ENCODE data around the gene GOLGA7B. TPM values are rescaled to one million over a fixed set of nuclear protein-coding genes. Genes with fewer than 3 reads are reported as not detected.

The GOLGA7B gene
- total RNA-seq, 6 donors from 2014 or later = 1.0 to 2.6 (median 1.1) TPM

DNA sequence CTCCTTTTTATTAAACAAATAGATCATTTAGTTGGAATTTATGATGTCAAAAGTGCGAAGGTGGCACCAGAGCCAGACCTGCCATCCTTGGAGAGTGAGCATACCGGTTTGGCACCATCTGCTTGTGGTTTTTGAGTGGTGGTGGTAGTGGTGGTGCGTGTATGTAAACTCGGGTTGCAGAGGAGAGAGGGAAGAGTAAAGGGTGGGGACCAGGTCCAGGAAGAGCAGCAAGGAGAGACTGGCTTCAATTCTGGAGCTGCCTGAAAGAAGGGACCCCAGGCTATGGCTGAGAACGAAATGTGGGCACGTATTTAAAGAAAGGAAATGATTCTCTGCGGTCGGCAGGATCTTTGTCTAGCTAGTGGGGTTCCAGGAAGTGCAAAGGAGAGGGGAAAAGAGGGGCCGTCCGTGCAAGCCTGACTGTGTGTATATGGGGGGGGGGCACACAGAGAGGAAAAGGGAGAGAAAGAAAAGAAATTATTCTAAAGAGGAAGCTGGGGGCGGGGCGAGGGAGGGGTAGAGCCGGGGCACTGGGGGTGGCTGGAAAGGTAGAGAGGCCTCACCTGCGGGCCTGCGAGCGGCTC lies 448 bp upstream of the GOLGA7B start:
- Histone ChIP-seq H3K36me3 (no peaks in the 10 kb centered on the region), H3K27ac (peak overlapping the region in 1 of 4 donors; percentile 35), H3K4me3 (peak overlapping the region; percentile 63 to 75 (median 66)), H3K9me3 (no peaks in the 10 kb centered on the region), H3K27me3 (peaks cover 0 to 9% (median 2%) of the 10 kb centered on the region in 4 donors), H3K4me1 (peaks cover 10 to 20% (median 15%) of the 10 kb centered on the region in 4 donors)
- ATAC-seq (ENCODE audit: low FRiP score in 2 of 2) = peak in 1 of 2 donors; percentile 77
- TF ChIP-seq EP300 (IDR thresholded peaks at IDR 0.05) (no peak), POLR2A (IDR thresholded peaks at IDR 0.05) (no peak), POLR2AphosphoS5 (IDR thresholded peaks at IDR 0.05) (no peak)
- TF ChIP-seq, protein P1, sequence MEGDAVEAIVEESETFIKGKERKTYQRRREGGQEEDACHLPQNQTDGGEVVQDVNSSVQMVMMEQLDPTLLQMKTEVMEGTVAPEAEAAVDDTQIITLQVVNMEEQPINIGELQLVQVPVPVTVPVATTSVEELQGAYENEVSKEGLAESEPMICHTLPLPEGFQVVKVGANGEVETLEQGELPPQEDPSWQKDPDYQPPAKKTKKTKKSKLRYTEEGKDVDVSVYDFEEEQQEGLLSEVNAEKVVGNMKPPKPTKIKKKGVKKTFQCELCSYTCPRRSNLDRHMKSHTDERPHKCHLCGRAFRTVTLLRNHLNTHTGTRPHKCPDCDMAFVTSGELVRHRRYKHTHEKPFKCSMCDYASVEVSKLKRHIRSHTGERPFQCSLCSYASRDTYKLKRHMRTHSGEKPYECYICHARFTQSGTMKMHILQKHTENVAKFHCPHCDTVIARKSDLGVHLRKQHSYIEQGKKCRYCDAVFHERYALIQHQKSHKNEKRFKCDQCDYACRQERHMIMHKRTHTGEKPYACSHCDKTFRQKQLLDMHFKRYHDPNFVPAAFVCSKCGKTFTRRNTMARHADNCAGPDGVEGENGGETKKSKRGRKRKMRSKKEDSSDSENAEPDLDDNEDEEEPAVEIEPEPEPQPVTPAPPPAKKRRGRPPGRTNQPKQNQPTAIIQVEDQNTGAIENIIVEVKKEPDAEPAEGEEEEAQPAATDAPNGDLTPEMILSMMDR (IDR thresholded peaks at IDR 0.05) = no peak
- DNase-seq = peak in 1 of 2 donors; percentile 51
- 5% methylated on average over 16 of the region's 16 CpGs for WGBS, 2 donors

DNA sequence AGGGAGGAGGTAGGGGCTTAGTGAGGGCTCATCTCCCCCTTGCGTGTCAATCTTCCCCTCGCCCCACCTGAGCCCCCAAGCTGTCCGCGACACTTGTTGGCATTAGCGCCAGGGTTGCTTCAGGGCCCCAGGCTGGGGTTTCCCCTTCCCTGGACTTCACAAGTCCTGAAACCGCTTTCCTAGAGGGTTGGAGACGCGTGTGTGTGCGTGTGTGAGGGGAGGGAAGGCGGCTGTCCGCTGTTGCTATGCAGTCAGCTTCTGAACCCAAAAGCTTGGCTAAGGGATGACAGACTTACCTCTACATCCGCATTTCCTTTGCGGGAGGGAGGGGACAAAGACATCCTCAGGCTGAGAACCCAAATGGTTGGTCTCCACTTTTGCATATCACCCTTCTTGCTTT lies 803 bp downstream of the GOLGA7B start:
- peak overlapping the region in 3 of 4 donors; percentile 64 to 75 (median 68) for H3K4me3 ChIP-seq
- no peak for ATAC-seq (ENCODE audit: low FRiP score in 2 of 2)
- TF ChIP-seq, protein P1 (IDR thresholded peaks at IDR 0.05) = no peak
- no peak for TF ChIP-seq POLR2A (IDR thresholded peaks at IDR 0.05)

DNA sequence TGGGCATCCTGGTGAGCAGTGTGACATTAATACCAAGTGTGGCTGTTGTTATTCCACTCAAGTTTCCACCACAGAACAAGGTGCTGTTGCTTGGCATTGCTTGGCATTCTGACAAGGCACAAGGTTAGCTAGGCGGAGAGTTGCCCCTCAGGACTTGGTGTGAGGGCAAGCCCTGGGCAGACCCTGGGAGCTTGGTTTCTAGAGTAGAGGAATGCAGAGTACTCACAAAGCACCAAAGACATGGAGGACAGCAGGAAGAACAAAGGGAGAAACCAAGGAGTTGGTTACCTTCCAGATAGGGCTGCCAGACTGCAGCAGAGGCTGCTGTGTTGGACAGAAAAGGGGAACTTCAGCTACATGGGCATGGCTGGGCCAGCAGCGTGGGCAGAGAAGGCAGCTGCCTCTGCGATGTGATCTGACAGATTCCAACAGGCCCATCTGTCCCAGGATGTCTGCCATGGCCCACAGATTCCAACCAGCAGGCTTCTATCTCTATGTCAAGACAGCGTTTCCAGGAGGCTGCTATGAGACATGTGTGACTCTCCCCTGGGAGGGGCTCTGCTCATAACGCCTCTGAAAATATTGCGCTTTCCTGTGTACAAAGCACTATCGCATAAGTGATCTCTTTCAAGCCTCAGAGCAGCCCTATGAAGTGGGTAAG lies 1.8 kb downstream of the GOLGA7B start:
- Histone ChIP-seq H3K27ac (no peak overlapping the region), H3K27me3 (peaks cover 0 to 9% (median 2%) of the 10 kb centered on the region in 4 donors), H3K9me3 (no peaks in the 10 kb centered on the region), H3K36me3 (no peaks in the 10 kb centered on the region), H3K4me3 (no peak overlapping the region), H3K4me1 (peaks cover 10 to 20% (median 15%) of the 10 kb centered on the region in 4 donors)
- TF ChIP-seq EP300 (IDR thresholded peaks at IDR 0.05) (no peak), POLR2AphosphoS5 (IDR thresholded peaks at IDR 0.05) (no peak), POLR2A (IDR thresholded peaks at IDR 0.05) (no peak)
- TF ChIP-seq, protein P1 (IDR thresholded peaks at IDR 0.05) = no peak
- 70 to 73% methylated on average over 7 of the region's 7 CpGs for WGBS, 2 donors
- DNase-seq (no peak), ATAC-seq (ENCODE audit: low FRiP score in 2 of 2) (no peak)

More for the DNA sequence above, 803 bp downstream of the GOLGA7B start:
- Histone ChIP-seq H3K9me3 (no peaks in the 10 kb centered on the region), H3K36me3 (no peaks in the 10 kb centered on the region), H3K27me3 (peaks cover 0 to 9% (median 2%) of the 10 kb centered on the region in 4 donors), H3K4me1 (peaks cover 10 to 20% (median 15%) of the 10 kb centered on the region in 4 donors), H3K27ac (no peak overlapping the region)
- no peak for DNase-seq
- 17 to 22% methylated on average over 7 to 13 of the region's 13 CpGs for WGBS, 2 donors

DNA sequence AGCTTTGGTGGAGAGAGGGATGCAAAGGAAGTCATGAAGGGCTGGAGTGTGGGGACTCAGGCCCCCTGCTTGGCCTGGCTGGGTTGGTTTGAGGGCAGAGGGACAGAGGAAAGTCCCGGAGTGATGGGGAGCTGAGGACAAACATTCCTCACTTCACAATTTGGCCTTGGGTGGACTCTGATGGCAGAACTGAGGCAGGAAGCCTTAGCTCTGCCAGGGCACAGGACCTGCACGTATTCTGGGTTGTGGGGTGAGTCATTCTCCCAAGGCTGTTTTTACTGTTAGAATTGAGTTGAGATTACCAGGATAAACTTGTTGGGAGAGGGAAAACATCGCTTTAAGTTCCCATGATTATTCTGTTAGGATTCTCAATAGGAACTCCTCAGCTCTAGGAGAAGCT lies 2.6 kb downstream of the GOLGA7B start:
- WGBS, 2 donors = 58 to 63% methylated on average over 3 of the region's 3 CpGs
- Histone ChIP-seq H3K36me3 (no peaks in the 10 kb centered on the region), H3K27me3 (peaks cover 0 to 9% (median 2%) of the 10 kb centered on the region in 4 donors), H3K4me3 (no peak overlapping the region), H3K4me1 (peaks cover 10 to 20% (median 15%) of the 10 kb centered on the region in 4 donors), H3K9me3 (no peaks in the 10 kb centered on the region), H3K27ac (no peak overlapping the region)
- TF ChIP-seq POLR2AphosphoS5 (IDR thresholded peaks at IDR 0.05) (no peak), EP300 (IDR thresholded peaks at IDR 0.05) (no peak), POLR2A (IDR thresholded peaks at IDR 0.05) (no peak)
- TF ChIP-seq, protein P1 (IDR thresholded peaks at IDR 0.05) = no peak
- DNase-seq (no peak), ATAC-seq (ENCODE audit: low FRiP score in 2 of 2) (no peak)

All from upper lobe of left lung (tissue), 6 donors.